ENCODE data around the gene ZNF580.
A peak's percentile ranks its signal among the peaks of the same experiment; 100 is the strongest.

ZNF580 gene, protein sequence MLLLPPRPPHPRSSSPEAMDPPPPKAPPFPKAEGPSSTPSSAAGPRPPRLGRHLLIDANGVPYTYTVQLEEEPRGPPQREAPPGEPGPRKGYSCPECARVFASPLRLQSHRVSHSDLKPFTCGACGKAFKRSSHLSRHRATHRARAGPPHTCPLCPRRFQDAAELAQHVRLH

DNA sequence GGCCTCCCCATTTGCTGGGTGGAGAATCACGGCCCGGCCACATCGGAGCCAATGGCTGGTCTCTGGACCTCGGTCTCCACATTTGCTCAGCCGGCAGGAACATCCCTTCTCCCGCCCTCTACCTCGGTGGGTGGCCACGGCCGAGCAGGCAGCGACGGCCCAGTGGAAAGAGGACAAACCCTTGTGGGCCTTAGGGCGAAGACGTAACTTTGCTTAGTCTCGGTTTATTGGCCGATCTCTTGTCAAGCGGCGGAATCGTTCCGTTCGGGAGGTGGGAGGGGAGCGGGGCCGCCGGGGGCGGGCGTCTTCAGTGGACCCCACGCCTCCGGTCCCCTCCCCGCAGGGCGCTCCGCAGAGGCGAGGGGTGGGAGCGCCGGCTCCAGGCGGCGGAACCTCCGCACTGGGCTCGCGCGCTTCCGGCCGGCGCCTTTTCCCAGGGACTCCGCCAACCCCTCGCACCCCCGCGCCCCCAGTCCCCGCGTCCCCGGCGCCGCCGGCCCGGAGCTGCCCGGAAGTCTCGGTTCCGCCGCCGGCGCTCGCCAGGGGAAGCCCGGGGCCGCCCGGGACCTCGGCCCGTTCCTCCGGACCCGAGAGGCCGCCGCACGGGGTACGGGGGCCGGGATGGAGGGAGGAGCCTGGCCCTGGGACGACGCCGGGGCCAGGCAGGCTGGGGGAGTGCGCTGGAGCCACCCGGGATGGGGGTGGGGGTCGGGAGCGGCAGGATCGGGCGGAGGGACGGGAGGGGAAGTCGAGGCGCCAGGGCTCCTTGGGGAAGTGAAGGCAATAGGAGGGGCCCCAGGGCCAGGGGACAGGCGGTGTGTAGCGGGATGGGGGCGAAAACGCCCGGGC lies at the start of gene ZNF580:
TSS of gene ZNF580 (plus strand) at position 426 of the 849 bp plus-strand sequence. CDS start 1,507 bp downstream, outside the sequence.
- peak; percentile 89 for DNase-seq

DNA sequence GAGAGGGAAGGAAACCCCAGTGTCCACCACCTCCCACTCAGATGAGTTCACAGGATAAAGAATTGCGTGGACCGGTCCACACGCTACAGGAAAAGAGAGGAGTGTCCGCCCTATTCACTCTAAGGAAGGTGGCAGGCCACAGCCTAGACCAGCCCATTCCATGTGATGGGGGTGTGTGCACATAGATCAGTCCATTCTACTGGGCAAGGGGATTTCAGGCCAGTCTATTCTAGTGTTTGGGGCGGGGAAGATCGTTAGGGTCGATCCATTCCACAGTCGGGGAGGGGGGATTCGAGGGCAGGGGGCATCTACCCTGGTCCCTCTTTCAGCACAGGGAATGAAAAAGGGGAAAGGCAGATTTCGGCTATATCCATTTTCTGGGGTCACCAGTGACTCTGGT lies 49.2 kb upstream of the ZNF580 start:
- DNase-seq, result no peak

DNA sequence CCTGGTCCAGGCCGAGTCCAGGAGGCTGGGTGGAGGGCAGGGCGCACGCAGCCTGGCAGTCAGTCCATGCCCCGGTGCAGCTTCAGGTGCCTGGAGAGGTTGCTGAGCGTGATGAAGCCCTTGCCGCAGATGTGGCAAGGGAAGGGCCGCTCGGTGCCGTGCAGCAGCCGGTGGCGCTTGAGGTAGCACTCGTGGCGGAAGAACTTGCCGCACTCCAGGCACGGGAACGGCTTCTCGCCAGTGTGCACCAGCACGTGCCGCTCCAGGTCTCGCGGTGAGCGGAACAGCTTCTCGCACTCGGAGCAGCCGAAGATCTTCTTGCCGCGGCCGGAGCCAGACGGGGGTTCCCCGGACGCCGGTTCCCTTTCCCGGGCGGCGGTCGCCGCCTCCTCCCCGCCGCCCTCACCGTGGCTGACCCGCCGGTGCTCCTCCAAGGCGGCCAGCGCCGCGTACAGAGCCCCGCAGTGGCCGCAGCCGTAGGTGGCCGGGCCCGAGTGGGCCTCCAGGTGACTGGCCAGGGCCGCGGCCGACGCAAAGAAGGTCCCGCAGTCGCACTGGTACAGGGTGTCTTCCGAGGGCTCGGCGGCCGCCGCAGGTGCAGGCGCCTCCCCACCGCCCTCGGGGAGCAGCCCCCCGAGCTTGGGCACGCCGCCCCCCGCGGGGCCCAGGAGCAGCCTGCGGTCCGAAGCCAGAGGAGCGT lies 48.3 kb upstream of the ZNF580 start:
- no peak for DNase-seq

DNA sequence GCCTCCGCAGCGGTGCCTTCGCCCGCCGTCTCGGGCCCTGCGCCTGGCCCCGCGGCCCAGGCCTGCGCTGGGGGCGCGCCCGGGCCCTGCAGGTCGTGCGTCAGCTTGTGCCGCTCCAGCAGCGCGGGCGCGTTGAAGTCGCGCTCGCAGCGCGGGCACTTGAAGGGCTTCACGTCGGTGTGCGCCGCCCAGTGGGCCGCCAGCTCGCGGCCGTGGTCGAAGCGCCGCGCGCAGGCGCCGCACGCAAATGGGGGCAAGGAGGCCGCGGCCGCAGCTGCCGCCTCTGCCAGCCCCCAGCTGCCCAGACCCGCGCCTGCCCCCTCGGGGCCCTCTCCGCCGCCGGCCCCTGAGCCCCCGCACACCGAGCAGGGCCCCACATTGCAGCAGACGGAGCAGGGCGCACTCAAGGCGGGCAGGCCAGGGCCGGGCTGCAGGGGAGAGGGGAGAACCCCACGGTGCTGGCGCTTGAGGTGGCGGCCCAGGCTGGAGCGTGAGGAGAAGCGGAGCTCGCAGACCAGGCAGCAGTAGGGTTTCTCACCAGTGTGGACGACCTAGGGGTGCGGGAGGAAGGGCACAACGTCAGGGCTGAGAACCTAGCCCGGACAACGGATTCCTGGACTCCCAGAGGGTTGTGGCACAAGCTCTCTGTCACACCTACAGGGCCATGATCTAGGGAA lies 47.6 kb upstream of the ZNF580 start:
- DNase-seq, result no peak

DNA sequence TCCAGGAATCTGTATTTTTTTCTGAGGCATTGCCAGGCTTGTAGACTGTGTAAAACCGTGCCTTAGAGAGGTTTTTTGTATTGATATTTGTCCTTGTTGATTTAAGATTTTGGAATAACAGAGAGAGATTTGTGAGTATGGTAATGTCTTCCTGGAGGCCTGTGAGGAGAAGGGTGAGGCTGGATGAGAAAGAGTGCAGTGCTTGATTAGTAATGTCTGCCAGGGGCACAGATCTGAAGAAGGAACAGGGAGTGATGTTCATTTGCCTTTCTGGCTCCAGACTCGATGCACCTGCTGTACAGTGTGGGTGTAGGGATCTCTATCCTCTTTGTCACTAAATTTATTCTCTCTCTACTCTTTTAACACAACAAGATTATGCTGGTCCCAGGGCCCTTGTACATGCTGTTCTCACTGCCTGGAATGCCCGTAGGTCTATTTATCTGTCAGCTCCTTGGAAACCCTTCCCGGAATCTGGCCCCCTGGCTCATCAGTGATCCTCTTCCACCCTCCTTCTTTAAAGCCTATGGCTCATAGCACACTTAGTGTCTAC lies 45.7 kb upstream of the ZNF580 start:
- DNase-seq, result no peak

DNA sequence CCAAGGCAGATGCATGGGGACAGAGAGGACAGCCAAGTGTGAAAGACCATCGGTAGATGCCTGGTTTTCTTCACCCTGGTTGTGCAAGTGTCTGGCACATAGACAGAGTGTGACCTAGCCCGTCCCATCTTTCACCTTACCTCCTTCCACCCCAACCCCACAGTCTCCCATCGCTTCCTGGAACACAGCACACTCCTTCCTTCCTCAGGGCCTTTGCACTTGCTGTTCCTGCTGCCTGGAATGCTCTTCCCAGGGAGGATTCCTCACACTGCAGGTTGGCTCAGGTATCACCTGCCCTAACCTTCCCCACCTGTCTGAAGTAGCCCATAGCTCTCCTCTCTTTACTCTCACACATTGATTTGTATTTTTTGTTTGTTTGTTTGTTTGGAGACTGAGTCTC lies 44.5 kb upstream of the ZNF580 start:
- no peak for DNase-seq

DNA sequence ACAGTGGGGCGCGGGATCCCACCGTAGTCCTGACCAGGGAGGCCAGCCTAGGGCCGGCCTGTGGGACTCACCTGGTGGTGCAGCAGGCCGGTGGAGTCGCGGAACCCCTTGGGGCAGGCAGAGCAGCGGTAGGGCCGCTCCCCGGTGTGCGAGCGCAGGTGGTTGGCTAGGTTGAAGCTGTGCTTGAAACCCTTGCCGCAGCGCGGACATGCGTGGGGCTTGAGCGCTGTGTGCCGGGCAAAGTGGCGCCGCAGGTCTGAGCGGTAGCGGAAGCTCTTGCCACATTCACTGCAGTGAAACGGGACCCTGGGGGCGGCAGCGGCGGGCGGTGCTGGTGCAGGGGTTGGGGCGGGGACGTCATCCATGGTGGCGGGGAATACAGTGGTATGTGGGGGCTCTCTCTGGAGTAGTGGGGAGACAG lies 43.3 kb upstream of the ZNF580 start:
- no peak for DNase-seq

DNA sequence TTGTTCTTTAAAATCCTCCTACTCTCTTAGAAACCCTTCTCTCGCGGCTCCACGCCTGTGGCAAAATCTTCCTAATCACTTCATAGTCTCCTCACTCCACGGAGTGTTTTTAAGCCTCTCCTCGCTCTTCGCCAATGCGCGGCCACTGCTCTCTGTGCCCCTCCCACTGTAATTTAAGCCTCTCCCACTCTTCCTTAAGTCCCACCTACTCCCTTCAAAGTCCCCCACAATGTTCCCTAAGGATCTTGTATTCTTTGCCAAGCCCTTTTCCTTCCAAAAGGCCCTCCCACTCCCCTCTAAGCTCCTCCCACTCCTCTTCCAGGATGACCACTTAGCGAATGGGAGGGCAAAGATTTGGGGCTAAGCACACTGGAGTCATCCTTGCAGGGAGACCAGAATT lies 42.8 kb upstream of the ZNF580 start:
- no peak for DNase-seq

DNA sequence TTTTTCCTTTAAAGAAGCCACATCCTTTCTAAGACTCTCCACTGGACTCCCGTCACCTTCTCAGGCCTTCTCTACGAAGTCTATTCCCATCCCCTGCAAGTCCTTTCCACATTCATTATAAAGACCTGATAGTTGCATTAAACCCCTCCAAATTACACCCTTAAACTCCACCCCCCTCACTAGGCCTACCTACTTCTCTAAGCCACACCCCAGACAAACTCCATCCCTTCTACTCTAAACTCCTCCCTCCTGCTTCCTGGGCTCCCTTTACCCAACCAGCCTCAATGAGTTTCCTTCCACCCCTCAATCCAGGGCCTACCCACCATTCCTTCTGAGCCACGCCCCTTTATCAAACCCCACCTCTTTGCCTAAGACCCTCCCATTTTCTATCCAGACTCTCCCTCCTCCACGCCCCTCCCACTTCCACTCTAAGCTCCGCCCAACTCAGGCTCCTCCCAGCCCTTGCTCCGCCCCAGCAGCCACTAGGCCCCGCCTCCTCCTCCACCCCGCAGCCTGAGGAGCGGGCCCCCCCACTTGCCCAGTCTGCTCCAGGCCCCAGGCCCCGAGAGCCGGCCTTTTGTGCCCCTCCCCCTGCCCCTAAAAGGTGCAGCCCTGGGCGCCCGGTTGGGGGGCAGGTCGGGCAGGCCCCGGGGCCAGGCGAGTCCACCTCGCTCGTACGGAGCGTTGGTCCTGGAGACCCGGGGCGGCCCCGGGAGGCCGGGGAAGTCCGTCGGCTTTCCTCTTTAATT lies 41.9 kb upstream of the ZNF580 start:
- peak; percentile 98 for DNase-seq

DNA sequence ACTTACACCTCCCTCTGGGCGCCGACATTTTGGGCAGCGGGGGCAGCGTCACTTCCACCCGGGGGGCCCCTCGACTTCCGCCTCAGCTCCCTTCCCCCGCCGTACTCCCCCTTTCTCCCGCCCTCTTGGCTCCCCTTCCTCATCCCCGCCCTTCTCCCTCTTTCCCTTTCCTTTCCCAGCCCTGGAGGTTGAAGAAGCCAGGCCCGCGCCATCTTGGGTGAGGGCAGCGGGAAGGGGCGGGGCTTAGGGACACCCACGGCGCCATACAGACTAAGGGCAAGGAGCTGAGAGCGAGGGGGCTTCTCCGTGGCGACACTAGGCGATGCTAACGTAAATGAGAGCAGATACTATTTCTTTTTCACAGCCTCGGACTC lies 41.3 kb upstream of the ZNF580 start, which contains the start of gene FIZ1:
TSS of gene FIZ1 (minus strand) at position 50 of the 374 bp plus-strand sequence. CDS start 1,652 bp downstream, outside the sequence.
- peak; percentile 96 for DNase-seq

DNA sequence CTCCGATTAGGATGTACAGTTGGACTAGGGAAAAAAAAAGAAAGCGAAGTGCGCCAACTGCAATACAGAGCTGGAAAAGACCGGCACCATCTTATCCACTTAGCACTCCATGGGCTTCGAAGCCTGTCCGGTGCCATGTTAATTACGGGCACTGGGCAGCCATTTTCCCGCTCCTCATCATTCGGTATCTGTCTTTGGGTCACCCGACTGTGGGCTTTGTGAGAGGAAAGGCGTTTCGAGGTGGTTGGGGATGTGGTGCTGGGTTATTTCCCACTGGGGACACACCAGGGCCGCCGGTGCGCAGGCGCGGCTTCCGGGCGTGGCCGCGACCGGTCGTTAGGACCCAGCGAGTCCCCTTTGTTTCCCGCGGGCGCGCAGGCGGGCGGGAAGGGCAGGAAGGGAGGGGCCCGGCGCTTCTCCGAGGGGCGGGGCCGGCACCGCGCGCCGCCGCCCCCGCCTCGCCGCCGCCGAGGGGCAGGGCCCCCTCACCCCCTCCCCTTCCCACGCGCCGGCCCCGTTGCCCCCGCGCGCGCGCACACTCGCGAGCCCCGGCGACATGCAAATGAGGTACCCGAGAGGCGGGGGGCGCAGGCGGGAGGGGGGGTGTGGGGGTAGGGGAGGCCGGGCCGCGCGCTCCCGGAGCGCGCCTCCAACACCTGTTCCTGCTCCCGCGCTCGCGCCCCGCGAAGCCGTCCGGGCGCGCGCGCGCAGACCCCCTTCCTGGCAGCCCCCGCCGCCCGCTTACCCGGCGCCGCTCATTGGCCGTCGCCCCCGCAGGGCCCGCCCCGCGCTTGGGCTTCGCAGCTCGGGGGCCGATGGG lies 40.8 kb upstream of the ZNF580 start, which contains the start of gene ZNF524:
TSS of gene ZNF524 (plus strand) at position 447 of the 820 bp plus-strand sequence. CDS start 1,825 bp downstream, outside the sequence.
- DNase-seq, result peak; percentile 90

DNA sequence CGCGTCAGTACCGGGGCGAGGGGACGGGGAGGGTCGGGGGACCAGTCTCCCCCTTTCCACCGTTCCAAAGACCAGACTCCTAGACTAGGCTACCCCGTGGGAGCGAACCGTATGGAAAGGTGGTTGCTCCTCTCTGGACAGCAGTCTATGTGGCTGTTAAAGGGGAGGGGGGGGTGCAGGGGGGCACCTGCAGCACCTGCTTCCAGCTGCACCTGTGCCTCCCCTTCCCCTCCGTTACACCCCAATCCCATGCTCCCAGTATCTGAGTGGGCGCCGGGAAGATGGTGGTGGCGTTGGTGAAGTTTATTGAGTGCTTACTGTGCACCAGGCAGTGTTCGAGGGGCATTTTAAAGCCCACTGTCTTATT lies 40.2 kb upstream of the ZNF580 start:
- DNase-seq, result no peak

DNA sequence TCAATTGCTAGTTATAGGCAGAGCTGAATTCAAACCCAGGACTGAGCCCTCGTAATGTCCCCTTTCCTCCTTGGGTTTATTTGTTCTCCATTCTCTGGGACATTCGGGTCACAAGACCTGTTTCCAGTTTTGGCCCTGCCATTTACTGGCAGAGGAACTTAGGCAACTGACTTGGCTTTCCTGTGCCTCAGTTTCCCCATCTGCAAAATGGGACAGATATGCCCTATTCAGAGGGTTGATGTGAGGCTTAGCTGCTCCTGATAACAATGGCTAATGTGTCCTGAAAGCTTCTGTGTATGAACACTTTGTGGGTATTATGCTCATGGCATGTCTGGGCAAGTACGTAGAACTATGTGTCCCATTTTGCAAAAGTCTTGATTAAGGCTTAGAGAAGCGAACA lies 39.7 kb upstream of the ZNF580 start:
- DNase-seq, result no peak

DNA sequence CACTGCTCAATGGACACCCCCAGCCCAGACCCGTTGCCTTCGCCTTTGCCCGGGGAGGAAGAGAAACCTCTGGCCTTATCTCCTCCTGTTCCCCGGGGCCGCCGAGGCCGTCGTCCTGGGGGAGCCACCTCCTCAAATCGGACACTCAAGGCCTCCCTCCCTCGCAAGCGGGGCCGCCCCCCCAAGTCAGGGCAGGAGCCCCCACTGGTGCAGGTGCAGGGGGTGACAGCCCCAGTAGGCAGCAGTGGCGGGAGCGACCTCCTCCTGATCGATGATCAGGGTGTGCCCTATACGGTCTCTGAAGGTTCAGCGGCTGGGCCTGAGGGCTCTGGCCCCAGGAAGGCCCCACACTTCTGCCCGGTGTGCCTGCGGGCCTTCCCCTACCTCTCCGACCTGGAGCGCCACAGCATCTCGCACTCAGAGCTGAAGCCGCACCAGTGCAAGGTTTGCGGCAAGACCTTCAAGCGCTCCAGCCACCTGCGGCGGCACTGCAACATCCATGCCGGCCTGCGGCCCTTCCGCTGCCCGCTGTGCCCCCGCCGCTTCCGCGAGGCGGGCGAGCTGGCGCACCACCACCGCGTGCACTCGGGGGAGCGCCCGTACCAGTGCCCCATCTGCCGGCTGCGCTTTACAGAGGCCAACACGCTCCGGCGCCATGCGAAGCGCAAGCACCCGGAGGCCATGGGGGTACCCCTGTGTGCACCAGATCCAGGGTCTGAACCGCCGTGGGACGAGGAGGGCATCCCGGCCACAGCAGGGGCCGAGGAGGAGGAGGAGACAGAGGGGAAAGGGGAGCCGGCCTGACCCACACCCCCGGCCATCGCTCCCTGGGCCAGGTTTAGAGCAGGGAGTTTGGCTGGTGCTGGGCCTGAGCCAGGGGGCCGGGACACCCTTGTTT lies 38.4 kb upstream of the ZNF580 start:
- DNase-seq, result no peak

DNA sequence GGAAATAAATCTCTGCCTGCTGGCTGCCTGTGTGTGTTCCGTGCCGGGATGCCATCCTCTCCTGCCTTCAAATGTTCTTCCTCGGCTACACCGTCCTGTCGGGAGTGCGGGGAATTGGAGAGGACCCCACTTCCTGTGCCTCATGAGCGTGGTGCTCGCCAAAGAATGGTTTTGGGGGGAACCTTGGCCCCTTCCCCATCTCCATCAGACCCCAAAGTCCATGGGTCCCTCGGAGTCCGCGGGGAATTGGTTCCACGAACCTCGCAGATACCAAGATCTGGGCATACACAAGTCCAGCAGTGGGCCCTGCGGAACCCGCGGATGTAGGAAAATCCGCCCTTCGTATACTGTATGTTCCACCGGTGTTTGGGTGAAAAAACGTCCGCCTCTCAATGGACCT lies 37.7 kb upstream of the ZNF580 start:
- no peak for DNase-seq

DNA sequence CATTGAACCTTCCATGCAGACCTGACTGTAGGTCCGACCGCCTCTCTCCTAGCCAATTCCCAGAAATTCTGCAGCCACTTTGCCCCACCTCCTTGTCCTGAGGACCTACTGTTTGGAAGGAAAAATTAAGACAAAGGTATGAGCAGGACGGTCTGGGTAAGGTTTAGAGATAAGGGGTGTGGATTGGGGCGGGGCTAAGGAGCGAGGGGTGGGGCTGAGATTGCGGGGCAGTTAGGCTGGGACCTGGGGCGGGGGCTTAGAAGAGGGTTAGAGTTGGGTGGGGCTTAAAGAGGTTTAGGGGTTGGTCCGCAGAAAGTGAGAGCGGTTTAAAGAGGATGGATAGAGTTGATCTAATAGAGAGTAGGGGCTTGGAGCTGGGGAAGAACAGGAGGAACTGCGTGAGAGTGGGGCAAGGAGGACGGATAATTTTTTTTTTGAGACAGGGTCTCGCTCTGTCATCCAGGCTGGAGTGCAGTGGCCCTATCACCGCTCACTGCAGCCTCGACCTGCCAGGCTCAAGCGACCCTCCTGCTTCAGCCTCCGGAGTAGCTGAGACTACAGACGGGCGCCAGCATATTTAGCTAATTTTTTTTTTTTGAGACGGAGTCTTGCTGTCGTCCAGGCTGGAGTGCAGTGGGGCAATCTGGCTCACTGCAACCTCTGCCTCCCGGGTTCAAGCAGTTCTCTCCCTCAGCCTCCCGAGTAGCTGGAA lies 37.1 kb upstream of the ZNF580 start:
- DNase-seq, result no peak

DNA sequence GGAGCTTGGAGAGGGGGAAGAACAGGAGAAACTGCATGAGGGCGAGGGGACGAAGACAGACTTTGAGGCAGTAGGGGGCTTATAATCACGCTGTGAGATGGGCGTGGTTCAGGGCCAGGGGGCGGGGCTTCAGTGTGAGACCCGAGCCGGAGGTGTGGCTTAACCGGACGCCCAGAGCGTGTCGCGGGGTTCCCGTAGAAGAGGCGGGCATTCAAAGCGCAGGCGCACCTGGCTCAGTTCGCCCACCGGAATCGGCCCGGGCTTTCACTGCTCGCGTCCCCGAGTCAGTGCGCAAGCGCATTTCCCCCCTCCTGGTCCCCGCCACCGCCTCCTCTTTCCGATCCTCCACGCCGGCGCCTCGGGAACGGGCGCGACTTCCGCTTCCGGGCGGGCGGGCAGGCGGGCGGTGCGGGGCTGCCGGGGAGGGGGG lies 35.6 kb upstream of the ZNF580 start:
- peak; percentile 99 for DNase-seq

DNA sequence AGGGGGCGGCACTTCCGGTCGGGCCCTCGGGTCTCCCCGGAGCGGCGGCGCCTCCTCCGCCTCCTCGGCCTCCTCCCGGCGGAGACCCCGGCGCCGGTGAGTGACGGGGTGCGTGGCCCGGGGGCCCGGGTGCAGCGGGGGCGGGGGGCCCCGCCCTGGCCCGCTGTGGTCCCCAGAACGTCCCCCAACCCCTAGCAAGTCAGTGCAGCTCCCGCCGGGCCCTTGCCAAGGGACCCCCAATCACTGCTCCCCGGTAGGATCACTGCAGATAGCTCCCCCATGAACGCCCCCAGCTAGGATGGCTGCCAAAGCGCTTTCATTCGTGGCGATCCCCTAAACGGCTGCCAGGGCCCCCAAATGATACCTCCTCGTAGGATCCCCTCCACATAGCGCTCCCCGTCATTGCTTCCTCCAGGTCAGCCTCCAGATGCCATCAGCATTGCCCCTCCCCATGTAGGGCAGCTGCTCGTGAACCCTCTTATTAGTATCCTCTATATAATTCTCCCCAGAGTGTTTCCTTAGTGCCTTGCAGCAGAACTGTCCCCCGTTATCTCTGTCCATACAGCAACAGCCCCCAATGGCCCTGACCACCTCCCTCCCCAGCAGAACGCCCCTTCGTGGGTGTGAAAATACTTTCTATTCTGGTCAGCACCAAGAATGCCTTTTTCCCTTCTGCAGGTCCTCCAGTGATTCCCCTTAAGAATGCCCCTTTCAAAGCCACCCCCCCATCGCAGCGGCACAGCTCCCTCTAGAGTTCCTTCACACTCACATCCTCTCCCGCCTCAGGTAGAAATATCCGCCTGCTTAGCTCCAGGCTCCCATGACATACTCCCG lies 34.9 kb upstream of the ZNF580 start, which contains the start of gene ZNF865:
TSS of gene ZNF865 (plus strand) at position 11 of the 834 bp plus-strand sequence. CDS start 7,972 bp downstream, outside the sequence.
- peak; percentile 80 for DNase-seq

All from activated CD8-positive, alpha-beta memory T cell treated with anti-CD3 and anti-CD28 coated beads, Interleukin-2, amount 50 U/mL, for 48 hours (primary cell).